Kidney capillary endothelial cell (primary cell): ENCODE measurements around the gene FAM171A1.
A peak's percentile ranks its signal among the peaks of the same experiment; 100 is the strongest.
"Not testable (repeated sequence)": the region's sequence is repeated elsewhere in the genome, so short reads cannot be mapped to it uniquely, and the experiment has no call there.

Source experiments
- DNase-seq: peaks from one replicate; pipeline ENCODE4 v3.0.0-alpha.2; 2018; ENCODE audit warnings: low spot score

The FAM171A1 gene

DNA sequence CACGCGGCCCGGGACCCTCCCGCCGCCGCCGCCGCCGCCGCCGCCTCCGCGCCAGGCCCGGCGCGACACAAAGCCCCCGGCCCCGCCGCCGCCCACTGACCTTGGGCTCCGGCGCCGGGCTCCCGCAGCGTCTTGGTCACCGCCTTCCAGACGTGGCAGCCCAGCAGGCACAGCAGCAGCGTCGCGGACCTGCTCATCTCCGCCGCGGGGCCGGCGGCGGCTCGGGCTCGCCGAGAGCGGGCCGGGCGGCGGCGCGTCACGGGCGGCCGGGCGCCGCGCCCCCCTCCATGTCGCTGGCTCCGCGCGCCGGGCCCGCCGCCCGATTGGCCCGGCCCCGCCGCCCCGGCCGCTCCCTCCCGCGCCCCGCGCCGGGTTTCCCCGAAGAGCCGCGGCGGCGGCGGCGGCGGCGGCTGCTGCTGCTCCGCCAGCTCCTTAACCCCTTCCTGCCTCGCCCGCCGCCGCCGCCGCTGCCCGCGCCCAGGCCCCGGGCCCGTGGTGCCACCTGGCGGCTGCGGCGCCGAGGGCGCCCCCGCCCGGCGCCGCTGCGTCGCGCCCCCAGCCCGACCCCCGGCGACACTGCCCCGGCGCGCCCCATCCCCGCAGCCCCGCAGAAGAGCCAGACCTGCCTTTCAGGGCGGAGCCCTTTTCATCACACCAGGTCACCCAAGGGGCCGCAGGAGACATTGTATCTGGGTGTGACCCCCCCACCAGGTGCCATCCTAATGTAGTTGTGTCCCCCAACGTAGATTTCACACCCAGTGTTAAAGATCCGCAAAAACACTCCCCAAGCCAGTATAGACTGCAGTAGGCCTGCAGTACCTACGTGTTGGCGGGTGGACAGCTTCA lies at the start of gene FAM171A1:
FAM171A1 (minus strand) TSS at position 434 of the 846 bp plus-strand sequence; CDS start at position 197, 237 bp downstream.
- DNase-seq, result peak; percentile 44

DNA sequence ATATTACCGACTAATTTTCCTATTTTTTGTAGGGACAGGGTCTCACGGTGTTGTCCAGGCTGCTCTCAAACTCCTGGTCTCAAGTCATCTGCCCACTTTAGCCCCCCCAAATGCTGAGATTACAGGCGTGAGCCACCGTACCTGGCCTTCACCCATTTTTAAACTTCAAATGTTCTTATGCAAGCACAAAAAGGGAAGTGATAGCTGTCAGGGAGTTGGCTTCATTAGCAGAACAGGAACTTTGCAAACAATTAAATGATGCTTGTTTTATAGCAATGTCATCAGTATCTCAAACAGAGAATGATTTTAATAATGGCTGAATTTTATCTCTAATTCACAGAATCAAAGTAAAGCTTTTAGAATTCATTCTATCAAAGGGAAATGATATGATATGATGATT lies 49.8 kb upstream of the FAM171A1 start:
- no peak for DNase-seq

DNA sequence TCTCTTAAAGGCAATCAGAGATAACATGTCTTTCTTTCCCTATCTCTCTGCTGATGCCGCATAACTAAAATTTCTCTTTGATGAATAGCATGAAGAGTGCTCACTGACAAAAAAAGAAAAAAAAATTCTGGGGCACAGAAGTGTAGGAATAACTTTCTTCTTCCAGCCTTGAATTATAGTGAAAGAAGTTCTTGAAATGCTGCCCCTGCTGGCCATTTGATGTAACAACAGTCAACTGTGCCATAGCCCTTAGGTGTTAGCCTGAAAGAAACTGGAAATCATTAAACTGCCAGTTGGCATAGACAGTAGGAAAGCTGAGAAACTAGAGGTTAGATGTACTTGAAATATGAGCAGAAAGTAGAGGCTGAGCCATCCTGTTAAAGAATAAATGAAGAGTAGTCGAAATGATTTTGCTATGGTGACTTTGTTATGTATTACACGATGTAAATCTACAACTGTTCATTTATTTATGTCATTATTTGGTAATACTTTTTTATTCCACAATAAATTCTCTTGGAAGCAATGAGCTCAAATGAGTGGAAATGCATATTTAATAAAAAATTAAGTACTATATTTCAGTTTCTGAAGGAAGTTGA lies 48.3 kb upstream of the FAM171A1 start:
- DNase-seq, result peak; percentile 48

DNA sequence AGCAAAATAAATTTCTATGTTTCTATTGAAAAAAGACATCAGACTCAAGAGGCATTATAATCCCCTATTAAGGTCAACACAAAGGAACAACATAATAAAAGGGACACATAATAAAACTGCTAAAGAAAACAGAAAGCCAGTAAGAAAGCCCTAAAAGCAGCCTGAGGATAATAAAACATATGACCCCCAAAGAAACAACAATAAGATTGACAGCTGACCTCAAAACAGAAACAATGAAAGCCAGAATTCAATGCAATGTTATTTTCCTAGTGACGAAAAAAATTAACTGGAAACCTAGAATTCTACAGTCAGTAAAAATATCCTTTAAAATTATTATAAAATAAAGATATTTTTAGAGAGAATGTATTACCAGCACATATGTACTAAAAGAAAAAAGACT lies 44.9 kb upstream of the FAM171A1 start:
- DNase-seq, result no peak

DNA sequence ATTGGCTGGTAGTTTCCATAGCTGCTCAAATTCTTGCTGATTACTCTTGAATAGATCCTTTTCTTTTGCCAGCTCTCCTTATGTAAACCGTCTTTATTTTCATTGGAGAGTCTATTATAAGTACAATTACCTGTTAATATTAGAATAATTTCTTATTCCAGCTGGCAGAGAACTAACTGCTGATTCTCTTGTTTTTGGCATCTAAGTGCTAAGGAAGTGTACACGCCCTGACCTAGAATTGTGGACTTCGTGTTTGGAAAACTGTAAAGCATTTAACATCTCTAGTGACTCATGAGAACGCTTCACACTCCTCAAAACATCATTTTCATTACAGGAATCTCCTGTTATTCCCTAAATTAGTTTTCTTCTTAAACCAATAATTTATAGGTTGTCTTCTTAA lies 39.9 kb upstream of the FAM171A1 start:
- no peak for DNase-seq

DNA sequence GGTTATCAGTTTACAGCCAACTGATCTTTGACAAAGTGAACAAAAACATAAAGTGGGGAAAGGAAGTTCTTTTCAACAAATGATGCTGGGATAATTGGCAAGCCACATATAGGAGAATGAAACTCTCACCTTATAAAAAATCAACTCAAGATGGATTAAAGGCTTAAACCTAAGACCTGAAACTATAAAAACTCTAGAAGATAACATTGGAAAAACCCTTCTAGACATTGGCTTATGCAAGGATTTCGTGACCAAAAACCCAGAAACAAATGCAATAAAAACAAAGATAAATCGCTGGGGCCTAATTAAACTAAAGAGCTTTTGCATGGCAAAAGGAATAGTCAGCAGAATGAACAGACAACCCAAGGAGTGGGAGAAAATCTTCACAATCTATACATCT lies 38.3 kb upstream of the FAM171A1 start:
- not testable (repeated sequence) for DNase-seq

DNA sequence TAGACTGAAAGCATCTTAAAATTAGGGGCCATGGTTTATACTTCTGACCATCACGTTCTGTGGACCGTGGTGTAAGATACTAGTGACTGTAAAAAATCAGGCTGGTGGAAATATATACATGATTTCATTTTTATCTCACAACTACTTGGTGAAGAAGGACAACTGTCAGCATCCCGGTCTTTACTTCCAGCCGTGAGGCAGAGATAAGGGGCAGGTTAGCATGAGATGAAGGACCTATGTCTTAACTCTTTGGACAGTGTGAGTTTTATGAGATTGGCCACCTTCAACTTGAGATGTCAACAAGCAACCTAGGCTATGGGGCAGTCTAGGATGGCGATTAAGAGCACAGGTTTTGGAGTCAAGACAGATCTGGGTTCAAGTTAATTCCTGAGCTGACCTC lies 37.5 kb upstream of the FAM171A1 start:
- no peak for DNase-seq

DNA sequence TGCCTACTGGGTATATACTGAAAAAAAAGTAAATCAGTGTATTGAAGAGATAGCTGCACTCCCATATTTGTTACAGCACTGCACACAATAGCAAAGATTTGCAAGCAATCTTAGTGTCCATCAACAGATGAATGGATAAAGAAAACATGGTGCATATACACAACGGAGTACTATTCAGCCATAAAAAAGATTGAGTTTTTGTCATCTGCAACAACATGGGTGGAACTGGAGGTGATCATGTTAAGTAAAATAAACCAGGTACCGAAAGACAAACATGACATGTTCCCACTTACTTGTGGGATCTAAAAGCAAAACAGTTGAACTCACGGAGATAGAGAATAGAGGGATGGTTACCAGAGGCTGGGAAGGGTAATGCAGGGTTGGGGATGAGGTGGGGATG lies 34.2 kb upstream of the FAM171A1 start:
- DNase-seq, result no peak

DNA sequence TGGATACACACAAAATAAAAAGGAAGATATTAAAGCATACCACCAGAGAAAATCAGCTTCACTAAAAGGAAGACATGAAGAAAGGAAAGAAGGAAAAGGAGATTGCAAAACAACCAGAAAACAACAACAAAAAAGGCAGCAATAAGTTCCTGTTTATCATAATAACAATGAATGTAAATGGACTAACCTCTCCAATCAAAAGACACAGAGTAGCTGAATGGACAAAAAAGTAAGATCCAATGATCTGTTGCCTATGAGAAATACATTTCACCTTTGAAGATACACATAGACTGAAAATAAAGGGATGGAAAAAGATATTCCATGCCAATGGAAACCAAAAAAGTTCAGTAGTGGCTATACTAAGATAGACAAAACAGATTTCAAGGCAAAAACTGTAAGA lies 30.3 kb upstream of the FAM171A1 start:
- no peak for DNase-seq

DNA sequence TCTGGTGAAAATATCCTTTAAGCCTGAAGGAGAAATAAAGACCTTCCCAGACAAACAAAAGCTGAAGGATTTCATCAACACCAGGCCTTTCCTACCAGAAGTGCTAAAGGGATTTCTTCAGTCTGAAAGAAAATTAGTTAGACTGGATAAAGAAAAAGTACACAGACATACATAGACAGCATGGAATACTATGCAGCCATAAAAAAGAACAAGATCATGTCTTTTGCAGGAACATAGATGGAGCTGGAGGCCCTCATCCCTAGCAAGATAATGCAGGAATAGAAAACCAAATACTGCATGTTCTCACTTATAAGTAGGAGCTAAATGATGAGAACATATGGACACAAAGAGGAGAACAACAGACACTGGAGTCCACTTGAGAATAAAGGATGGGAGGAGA lies 29.4 kb upstream of the FAM171A1 start:
- DNase-seq, result not testable (repeated sequence)

DNA sequence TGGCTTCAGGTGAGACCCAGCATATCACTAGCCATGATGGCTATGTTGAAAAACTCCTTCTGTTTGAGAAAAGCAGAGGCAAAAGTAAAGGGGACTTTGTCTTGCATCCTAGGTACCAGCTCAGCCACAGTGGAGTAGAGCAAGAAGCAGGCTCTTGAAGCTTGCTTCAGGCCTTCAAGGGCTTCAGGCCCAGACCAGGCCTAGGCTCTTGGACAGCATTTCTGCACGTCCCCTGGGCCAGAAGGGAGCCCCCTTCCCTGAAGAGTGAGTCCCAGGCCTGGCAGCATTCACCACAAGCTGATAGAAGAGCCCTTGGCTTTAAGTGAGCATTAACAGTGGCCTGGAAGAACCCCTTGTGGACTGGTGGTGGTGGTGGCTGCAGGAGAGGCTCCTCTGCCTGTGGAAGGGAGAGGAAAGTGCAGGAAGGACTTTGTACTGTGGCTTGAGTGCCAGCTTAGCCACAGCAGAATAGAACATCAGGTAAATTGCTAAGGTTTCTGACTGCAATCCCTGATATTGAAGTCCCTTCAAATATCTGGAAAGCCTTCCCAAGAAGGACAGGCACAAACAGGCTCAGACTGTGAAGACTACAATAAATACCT lies 28.1 kb upstream of the FAM171A1 start:
- no peak for DNase-seq

DNA sequence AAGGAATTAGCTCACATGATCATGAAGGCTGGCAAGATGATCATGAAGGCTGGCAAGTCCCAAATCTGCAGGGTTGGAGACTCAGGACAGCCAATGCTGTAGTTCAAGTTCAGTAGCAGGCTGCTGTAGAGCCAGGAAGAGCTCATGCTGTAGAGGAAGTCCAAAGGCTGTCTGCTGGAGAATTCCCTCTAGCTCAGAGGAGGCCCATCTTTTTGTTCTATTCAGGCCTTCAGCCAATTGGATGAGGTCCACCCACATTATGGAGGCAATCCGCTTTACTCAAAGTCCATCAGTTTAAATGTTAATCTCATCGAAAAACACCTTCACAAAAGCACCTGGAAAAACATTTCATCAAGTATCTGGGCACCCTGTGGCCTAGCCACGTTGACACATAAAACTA lies 24.8 kb upstream of the FAM171A1 start:
- DNase-seq, result no peak

DNA sequence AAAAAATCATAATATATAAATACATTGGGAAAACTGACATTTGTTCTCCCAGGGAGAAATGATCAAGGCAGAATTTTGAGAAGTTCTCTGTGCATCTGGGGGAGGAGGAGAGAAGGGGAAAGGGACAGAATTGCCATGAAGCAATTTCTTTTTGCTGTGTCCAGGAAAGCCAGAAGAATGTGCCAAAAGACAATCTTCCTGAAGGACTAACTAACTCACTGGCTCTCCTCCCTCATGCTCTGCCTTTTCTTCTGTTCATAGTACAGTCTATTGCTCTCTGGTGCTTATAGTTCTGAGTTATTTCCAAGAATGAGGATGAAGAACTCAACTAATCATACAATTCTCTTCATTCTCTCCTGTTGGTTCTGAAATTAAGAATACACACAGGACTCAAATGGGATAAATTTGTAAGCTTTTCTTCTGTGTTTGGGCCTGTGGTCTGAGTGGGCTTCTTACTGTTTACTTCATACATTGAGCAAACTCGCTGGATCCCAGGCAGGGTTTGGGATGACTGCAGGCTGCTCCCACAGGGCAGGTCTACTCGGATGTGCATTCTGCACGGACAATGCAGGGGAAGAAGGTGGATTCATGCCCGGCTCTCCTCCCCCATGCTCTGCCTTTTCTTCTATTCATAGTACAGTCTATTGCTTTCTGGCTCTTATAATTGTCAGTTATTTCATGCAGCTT lies 22.2 kb upstream of the FAM171A1 start:
- DNase-seq, result no peak

DNA sequence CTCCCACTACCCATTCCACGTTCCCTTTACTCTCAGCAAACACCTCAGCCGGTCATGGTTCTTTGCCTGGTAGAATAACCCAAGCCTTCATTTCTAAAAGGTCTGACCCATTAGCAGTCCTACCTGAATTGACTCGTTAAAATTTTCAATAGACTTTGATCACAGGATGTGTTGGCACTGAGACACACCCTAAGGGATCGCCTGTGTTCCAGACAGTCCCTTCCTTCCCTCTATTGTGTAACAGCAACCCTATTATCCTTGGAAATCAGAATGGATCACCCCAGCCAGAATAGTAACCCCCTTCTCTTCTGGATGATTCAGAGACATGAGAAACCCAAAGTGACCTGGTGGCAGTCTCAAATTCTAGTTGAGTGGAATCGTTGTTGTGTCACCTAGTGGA lies 20.4 kb upstream of the FAM171A1 start:
- no peak for DNase-seq

DNA sequence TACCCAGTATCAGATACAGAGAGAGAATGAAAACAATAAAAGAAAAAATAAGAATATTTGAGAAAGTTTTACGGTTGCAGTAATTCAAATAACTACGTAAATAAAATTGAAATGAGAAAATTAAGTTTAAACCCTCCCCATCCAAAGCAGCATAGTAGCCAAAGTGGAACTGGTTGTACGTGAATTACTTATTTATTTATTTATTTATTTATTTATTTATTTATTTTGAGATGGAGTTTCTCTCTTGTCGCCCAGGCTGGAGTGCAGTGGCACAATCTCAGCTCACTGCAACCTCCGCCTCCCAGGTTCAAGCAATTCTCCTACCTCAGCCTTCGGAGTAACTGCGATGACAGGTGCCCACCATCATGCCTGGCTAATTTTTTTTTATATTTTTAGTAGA lies 17.1 kb upstream of the FAM171A1 start:
- not testable (repeated sequence) for DNase-seq

DNA sequence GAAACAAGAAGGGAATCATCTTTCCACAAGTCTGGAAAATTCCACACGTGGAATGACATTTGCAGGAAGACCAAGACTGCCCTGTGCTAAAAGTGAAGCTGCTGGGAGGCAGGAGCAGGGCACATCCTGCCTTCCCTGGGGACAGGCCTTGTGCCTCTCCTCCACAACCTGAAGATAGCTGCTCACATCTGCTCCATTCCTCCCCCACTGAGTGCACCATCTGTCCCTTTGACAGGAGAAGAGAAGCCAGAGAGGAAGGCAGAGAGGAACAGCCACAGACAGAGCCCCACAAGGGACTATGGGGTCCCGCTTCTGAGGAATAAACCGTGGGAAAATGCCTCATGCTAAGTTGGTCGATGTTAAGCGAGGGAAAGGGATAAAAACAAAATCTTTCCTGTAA lies 15.9 kb upstream of the FAM171A1 start:
- no peak for DNase-seq

DNA sequence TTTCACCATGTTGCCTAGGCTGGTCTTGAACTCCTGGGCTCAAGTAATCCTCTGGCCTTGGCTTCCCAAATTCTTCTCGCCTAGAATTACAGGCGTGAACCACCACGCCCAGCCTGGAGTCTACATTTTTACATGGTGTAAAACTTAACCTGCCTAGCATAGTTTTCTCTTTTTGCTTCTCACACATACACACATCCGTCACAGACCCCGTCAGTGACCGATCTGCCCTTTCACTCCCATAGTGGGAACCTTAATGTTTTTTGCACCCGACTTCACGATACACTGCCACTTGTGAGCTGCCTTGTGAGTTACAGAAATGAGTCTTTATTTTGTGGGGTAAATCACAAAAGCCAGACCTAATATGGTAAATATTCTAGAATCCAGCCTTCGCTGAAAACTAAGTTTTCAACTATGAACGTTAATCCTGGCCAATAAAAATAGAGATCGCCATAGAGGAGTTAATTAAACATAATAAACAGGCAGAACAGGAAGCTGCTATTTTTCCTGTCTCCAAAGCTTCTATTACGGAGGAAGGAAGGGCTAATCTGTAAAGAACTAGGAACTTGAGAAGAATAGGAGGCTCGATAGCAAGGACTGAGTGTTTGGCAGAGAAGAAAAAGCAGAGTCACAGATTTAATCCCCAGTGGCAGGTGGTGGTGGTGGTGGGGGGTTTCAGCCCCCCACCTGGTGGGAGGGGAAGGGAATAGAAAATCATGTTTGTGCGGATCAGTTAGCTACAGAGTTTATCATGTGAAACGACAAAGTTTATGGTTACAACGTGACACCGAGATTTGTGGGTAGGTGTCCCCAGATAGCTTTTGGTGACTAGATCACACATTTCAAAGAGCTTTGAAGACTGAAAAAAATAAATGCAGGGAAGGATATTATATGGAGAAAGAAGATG lies 14.7 kb upstream of the FAM171A1 start:
- DNase-seq, result peak; percentile 18

DNA sequence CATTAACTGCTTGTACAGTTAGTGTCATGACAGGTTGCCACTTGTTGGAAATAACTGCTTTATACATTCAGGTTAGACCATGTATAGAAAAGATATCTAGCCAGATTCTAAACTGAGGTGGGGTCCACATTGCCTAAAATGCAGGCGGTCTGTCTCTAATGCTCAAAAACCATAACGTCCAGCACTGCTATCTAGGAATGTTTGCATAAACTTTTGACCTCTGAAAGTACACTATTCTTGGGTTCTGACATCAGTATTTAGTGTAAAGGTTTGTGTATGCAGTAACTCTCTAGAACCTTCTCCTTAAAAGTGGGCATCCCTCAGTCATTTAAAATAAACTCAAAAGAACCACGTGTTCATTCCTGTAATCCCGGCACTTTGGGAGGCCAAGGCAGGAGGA lies 10.3 kb upstream of the FAM171A1 start:
- DNase-seq, result no peak

DNA sequence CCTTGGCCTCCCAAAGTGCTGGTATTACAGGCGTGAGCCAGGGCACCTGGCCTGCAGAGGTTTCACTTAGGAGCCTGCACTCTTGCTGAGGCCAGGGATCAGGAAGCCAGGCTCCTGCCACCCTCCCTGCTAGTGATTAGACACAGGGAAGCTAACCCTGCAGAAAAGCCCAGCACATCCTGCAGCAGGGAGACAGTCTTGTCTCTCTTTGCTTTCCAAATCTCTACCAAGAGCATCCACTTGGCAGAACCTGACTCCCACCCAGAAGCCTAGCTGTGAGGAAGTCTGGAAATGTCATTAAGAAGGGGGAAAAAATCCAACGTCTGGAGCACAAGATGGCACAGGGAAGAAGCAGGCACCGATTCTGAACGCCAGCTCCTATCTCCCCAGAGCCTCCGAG lies 8.0 kb upstream of the FAM171A1 start:
- DNase-seq, result no peak

DNA sequence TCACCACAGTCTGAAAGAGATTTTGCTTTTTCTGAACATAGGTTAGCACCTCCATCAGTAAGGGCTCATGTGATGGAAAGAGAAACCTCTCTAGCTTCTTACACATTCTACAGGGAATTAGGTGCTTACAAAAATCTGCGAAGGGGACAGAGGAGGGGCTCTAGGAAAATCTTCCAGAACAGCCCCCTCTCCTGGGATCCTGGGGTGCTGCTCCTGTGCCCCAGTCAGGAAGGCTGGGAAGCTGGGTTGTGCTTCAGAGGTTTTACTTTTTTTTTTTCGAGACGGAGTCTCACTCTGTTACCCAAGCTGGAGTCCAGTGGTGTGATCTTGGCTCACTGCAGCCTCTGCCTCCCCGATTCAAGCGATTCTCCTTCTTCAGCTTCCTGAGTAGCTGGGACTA lies 7.5 kb upstream of the FAM171A1 start:
- DNase-seq, result no peak

DNA sequence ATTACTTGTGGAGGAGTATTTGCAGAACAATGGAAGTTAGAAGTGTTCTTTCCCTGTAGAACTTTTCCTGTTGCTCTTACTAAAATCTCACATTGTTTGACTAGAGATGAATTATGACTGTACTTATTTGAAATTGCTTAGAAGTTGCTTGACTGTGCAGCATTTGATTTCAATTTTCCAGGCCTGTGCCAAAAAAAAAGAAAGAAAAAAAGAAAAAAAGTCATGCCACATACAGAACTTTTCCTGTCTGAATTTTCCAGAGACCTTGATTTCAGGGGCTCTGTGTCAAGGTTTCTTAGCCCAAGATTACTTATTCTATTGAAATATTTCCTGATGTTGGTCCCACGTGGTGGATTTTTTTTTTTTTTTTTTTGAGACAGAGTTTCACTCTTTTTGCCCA lies 3.5 kb upstream of the FAM171A1 start:
- DNase-seq, result no peak

DNA sequence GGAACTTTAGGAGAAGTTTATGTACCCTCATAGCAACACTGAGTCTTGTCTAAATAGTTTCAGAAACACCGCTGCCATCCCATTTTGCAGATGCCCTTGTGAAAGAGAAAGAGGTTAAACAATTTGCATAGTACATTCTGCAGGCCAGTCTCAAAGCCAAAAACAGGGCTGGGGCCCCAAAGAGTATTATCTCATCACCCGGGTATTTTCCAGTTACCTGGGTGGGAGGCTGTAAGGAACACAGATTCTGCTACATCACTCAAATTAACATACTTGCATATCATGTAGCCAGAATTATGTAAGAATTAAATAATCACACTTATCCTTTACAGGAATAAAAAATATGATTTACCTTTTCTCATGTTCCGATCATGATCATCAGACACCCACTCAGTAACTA lies 3.1 kb upstream of the FAM171A1 start:
- peak; percentile 15 for DNase-seq
